Measurements from ENCODE around the gene ACACA.

Gene ACACA

GRCh38 chr17:37213927-37214326 is 192.7 kb downstream of the ACACA start (continued):
- TF ChIP-seq ELK4 (IDR thresholded peaks at IDR 0.05; ENCODE audit: borderline replicate concordance, low read depth, low read length) (no peak), ZNF639 (tag by site-specific recombination; IDR thresholded peaks at IDR 0.05) (no peak), IKZF3 (tag by site-specific recombination; IDR thresholded peaks at IDR 0.05) (no peak), ZNF155 (tag by site-specific recombination; IDR thresholded peaks at IDR 0.05) (no peak)

- CTCF ChIA-PET = interaction anchor here (0.7 to 1.2 kb wide), 8 partner anchors 8 to 586 kb away, joined by 3 to 5 read pairs (median 4); no protein-coding TSS in a partner anchor
- H3K4me3 ChIP-seq (ENCODE audit: low read depth, low read length) = no peak overlapping the region
- TF ChIP-seq ZNF148 (tag by site-specific recombination; IDR thresholded peaks at IDR 0.05; ENCODE audit: borderline replicate concordance) (no peak), ZNF19 (tag by site-specific recombination; IDR thresholded peaks at IDR 0.05; ENCODE audit: low read depth) (no peak), AEBP2 (tag by site-specific recombination; IDR thresholded peaks at IDR 0.05; ENCODE audit: borderline replicate concordance) (no peak), PRDM2 (tag by site-specific recombination; IDR thresholded peaks at IDR 0.05; ENCODE audit: borderline replicate concordance) (no peak), REPIN1 (tag by site-specific recombination; IDR thresholded peaks at IDR 0.05; ENCODE audit: low read depth) (no peak), KLF8 (tag by site-specific recombination; IDR thresholded peaks at IDR 0.05) (no peak), ZBTB8A (tag by site-specific recombination; IDR thresholded peaks at IDR 0.05) (no peak), ZNF544 (tag by site-specific recombination; IDR thresholded peaks at IDR 0.05) (no peak), ZNF248 (tag by site-specific recombination; IDR thresholded peaks at IDR 0.05) (no peak), KLF17 (tag by site-specific recombination; IDR thresholded peaks at IDR 0.05) (no peak), ZNF558 (tag by site-specific recombination; IDR thresholded peaks at IDR 0.05) (no peak), ZNF785 (tag by site-specific recombination; IDR thresholded peaks at IDR 0.05) (no peak), ZNF239 (tag by site-specific recombination; IDR thresholded peaks at IDR 0.05) (no peak), ZBTB21 (tag by site-specific recombination; IDR thresholded peaks at IDR 0.05) (no peak), ZNF433 (tag by site-specific recombination; IDR thresholded peaks at IDR 0.05; ENCODE audit: low read depth) (no peak), OSR2 (tag by site-specific recombination; IDR thresholded peaks at IDR 0.05) (no peak), ZNF391 (tag by site-specific recombination; IDR thresholded peaks at IDR 0.05; ENCODE audit: borderline replicate concordance, low read depth) (no peak), MZF1 (tag by site-specific recombination; IDR thresholded peaks at IDR 0.05; ENCODE audit: borderline replicate concordance) (no peak)
Measured at GRCh38 chr17:37212179-37212578, 194.5 kb downstream of the ACACA start.

More at GRCh38 chr17:37212179-37212578, 194.5 kb downstream of the ACACA start:
- Histone ChIP-seq H3K27ac (ENCODE audit: extremely low read depth, low read depth, low read length) (no peak overlapping the region), H3K4me1 (ENCODE audit: control insufficient read depth, insufficient read depth, low read length) (no peaks in the 10 kb centered on the region), H3K9me3 (ENCODE audit: control insufficient read depth, insufficient read depth, low read depth, low read length) (no peaks in the 10 kb centered on the region), H3K36me3 (ENCODE audit: control insufficient read depth in 2 of 2, insufficient read depth in 1 of 2, low read length in 2 of 2) (peaks cover 5 to 29% of the 10 kb centered on the region in 2 experiments)
- POLR2A ChIA-PET = no interaction called here

Data from HEK293 (cell line).